Activated CD8-positive, alpha-beta memory T cell treated with anti-CD3 and anti-CD28 coated beads for 36 hours (primary cell): ENCODE results near the gene COX19. TPM values are rescaled to one million over a fixed set of nuclear protein-coding genes. Genes with fewer than 3 reads are reported as not detected.

Source experiments
- CTCF ChIA-PET: fragments of 350-600 bp; sonication (Branson Sonifier 250); formaldehyde crosslinking; loops from one replicate; lab custom pipeline; 2021; ENCODE audit warnings: antibody characterized with exemption; lab: Charles Lee
- POLR2A ChIA-PET: fragments of 350-600 bp; sonication (Branson Sonifier 250); formaldehyde crosslinking; loops from one replicate; lab custom pipeline; 2021; ENCODE audit warnings: antibody characterized with exemption; lab: Charles Lee
- total RNA-seq, 2 experiments: library from RNA; stranded (reverse); gene quantifications; one replicate each; pipeline ENCODE4 v1.2.3, GENCODE V29; 2021

Gene COX19
- total RNA-seq, 2 experiments from 2014 or later = 18.2 to 20.3 TPM

- ChIA-PET CTCF (interaction anchor here (1.0 to 1.5 kb wide), 2 partner anchors 15 to 18 kb away, joined by 4 to 5 read pairs; no protein-coding TSS in a partner anchor), POLR2A (interaction anchor here (1.7 kb wide), 1 partner anchor 27 kb away, joined by 4 read pairs; no protein-coding TSS in a partner anchor)
Measured at GRCh38 chr7:925601-926000, 49.7 kb downstream of the COX19 start.

- POLR2A ChIA-PET = interaction anchor here (0.5 to 1.7 kb wide), 4 partner anchors 28 to 1534 kb away, joined by 3 to 9 read pairs (median 4); no protein-coding TSS in a partner anchor
- CTCF ChIA-PET = interaction anchor here (0.7 kb wide), 1 partner anchor 54 kb away, joined by 3 read pairs; no protein-coding TSS in a partner anchor
Measured at GRCh38 chr7:924541-925231, 50.7 kb downstream of the COX19 start.

GRCh38 chr7:924042-924441 is 51.3 kb downstream of the COX19 start:
- ChIA-PET CTCF (interaction anchor here (1.5 kb wide), 1 partner anchor 16 kb away, joined by 8 read pairs; no protein-coding TSS in a partner anchor), POLR2A (interaction anchor here (1.3 to 2.1 kb wide), 2 partner anchors 51 to 307 kb away, joined by 3 to 22 read pairs; partner anchors contain the start of gene COX19)

- ChIA-PET POLR2A (interaction anchor here (0.6 to 2.1 kb wide), 7 partner anchors 27 to 307 kb away, joined by 3 to 22 read pairs (median 3); partner anchors contain the start of genes COX19 and SUN1), CTCF (interaction anchor here (0.6 to 1.5 kb wide), 4 partner anchors 10 to 32 kb away, joined by 3 to 8 read pairs (median 4); no protein-coding TSS in a partner anchor)
Measured at GRCh38 chr7:923108-924041, 52.0 kb downstream of the COX19 start.

GRCh38 chr7:922334-923107 is 52.8 kb downstream of the COX19 start:
- CTCF ChIA-PET = interaction anchor here (1.1 to 1.5 kb wide), 3 partner anchors 11 to 19 kb away, joined by 3 to 8 read pairs (median 3); no protein-coding TSS in a partner anchor
- POLR2A ChIA-PET = interaction anchor here (1.0 to 2.1 kb wide), 5 partner anchors 29 to 306 kb away, joined by 3 to 22 read pairs (median 3); partner anchors contain the start of genes COX19 and SUN1

GRCh38 chr7:921581-922333 is 53.6 kb downstream of the COX19 start:
- POLR2A ChIA-PET = interaction anchor here (0.5 to 2.1 kb wide), 3 partner anchors 28 to 63 kb away, joined by 3 to 22 read pairs (median 3); partner anchors contain the start of gene COX19
- CTCF ChIA-PET = interaction anchor here (1.1 kb wide), 1 partner anchor 17 kb away, joined by 3 read pairs; no protein-coding TSS in a partner anchor

GRCh38 chr7:921071-921461 is 54.3 kb downstream of the COX19 start:
- ChIA-PET CTCF (interaction anchor here (1.1 kb wide), 1 partner anchor 17 kb away, joined by 3 read pairs; no protein-coding TSS in a partner anchor), POLR2A (interaction anchor here (0.5 to 0.6 kb wide), 2 partner anchors 29 to 62 kb away, joined by 3 read pairs; no protein-coding TSS in a partner anchor)

GRCh38 chr7:920351-921070 is 54.8 kb downstream of the COX19 start:
- POLR2A ChIA-PET = no interaction called here

GRCh38 chr7:919924-920341 is 55.4 kb downstream of the COX19 start:
- ChIA-PET POLR2A (no interaction called here), CTCF (no interaction called here)

More at GRCh38 chr7:920351-921070, 54.8 kb downstream of the COX19 start:
- CTCF ChIA-PET = no interaction called here

- POLR2A ChIA-PET = interaction anchor here (0.6 kb wide), 1 partner anchor 11 kb away, joined by 5 read pairs; no protein-coding TSS in a partner anchor
- CTCF ChIA-PET = interaction anchor here (1.0 kb wide), 1 partner anchor 11 kb away, joined by 3 read pairs; no protein-coding TSS in a partner anchor
Measured at GRCh38 chr7:919114-919442, 56.3 kb downstream of the COX19 start.

- ChIA-PET POLR2A (interaction anchor here (0.6 kb wide), 1 partner anchor 11 kb away, joined by 5 read pairs; no protein-coding TSS in a partner anchor), CTCF (interaction anchor here (1.0 to 1.1 kb wide), 2 partner anchors 10 to 655 kb away, joined by 3 read pairs; no protein-coding TSS in a partner anchor)
Measured at GRCh38 chr7:918441-919113, 56.8 kb downstream of the COX19 start.

GRCh38 chr7:918118-918425 is 57.3 kb downstream of the COX19 start:
- ChIA-PET CTCF (interaction anchor here (1.0 to 1.1 kb wide), 2 partner anchors 10 to 654 kb away, joined by 3 read pairs; no protein-coding TSS in a partner anchor), POLR2A (no interaction called here)

- CTCF ChIA-PET = interaction anchor here (1.1 to 1.2 kb wide), 2 partner anchors 13 to 653 kb away, joined by 3 read pairs; no protein-coding TSS in a partner anchor
- POLR2A ChIA-PET = no interaction called here
Measured at GRCh38 chr7:917255-918117, 57.9 kb downstream of the COX19 start.

- POLR2A ChIA-PET = no interaction called here
- CTCF ChIA-PET = interaction anchor here (1.2 kb wide), 1 partner anchor 14 kb away, joined by 3 read pairs; no protein-coding TSS in a partner anchor
Measured at GRCh38 chr7:916291-916941, 58.9 kb downstream of the COX19 start.
